ENCODE results near the gene CRMP1.

The CRMP1 gene

DNA sequence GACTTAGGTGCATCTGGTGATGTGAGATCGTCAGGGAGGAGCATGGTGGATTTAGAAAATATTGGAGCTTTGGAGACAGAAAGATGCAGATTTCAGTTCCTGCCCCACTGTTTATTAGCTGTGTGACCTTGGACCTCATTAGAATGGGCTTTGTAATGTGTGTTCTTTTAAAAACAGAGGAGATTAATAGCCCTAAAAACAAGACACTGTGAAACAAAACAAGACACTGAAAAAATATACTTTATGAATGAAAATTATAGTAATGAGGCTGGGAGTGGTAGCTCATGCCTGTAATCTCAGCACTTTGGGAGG, 102.4 kb downstream of the CRMP1 start:
- DNase-seq: no peak

DNA sequence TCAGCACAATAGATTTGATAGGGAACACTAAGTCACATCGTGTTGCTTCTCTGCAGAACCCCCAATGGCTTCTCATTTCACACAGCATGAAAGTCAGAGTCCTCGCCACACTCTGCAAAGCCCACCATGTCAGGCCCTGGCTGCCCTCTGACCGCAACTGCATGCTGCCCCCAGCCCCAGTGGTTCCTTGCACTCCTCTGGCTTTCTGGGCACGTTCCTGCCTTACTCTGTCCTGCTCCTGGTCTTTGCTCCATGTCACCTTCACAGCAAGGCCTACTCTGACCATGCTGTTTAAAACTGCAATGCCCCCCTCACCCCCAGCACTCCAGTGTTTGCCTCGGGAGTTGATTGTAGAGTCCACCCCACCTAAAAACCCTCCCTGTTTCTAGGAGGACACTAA, 103.7 kb downstream of the CRMP1 start:
- no peak for DNase-seq

DNA sequence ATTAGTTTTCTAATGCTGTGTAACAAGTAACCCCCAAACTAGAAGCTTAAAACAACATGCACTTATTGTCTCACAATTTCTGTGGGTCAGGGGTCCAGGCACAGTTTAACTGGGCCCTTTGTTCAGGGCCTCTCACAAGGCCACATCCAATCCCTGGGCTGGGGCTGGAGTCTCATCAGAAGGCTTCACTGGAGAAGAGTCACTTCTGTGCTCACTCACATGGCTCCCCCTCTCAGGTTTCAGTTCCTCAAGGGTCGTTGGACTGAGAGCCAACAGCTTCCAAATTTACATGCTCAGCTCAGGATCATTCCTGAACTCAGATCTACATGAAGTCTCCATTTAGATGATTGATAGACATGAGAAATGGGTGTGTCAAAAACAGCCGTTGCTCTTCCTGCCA, 104.7 kb downstream of the CRMP1 start:
- DNase-seq: no peak

GRCh38 chr4:5787311-5787710, 105.6 kb downstream of the CRMP1 start:
- DNase-seq: no peak

GRCh38 chr4:5785806-5786680, 106.8 kb downstream of the CRMP1 start:
- peak; percentile 36 to 51 for DNase-seq

DNA sequence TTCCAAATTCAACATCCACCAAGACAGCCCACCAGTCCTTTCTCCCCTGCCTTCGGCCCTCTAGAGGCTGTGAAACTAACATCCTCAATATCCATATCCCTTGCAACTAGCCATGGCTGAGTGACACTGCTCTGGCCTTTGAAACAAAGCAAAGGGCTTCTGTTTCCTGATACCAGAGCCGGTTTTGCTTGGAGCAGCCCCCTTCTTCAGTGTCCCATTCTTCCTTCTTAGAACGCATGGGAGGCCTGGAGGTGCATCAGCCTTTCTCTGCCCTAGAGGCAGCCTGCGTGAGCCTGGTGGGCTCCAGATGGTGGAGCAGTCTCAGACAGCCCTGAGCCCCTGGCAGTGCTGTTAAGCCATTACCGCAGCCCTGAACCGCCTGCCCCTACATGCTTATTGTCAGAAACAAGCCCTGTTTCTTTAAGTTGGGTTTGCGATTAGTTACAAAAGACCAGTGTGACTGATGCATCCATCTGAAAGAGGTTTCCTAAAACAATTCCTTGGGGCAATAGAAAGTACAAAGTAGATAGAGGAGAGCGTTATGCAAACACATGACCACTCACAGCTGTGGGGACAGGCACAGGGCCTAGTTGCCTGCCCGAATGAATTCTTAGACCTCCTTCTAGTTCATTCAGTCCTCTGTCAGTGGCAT, 107.8 kb downstream of the CRMP1 start:
- no peak for DNase-seq

DNA sequence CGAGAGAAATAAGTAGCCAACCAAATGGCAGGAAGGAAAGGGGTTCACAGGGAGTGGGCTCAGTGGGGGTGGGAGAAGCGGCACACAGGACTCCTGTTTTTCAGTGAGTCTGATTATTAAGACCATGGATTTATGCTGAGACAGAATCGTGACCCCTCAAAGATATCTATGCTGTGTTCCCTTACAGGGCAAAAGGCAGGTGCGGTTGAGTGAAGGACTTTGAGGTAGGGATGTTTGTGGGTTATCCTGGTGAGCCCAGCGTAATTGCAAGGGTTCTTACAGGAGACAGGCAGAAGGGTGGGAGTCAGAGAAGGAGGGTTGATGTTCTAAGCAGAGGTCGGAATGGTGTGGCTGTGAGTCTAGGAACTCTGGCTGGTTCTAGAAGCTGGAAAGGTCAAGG, 108.9 kb downstream of the CRMP1 start:
- DNase-seq: no peak

GRCh38 chr4:5783486-5783885, 109.4 kb downstream of the CRMP1 start:
- no peak for DNase-seq

DNA sequence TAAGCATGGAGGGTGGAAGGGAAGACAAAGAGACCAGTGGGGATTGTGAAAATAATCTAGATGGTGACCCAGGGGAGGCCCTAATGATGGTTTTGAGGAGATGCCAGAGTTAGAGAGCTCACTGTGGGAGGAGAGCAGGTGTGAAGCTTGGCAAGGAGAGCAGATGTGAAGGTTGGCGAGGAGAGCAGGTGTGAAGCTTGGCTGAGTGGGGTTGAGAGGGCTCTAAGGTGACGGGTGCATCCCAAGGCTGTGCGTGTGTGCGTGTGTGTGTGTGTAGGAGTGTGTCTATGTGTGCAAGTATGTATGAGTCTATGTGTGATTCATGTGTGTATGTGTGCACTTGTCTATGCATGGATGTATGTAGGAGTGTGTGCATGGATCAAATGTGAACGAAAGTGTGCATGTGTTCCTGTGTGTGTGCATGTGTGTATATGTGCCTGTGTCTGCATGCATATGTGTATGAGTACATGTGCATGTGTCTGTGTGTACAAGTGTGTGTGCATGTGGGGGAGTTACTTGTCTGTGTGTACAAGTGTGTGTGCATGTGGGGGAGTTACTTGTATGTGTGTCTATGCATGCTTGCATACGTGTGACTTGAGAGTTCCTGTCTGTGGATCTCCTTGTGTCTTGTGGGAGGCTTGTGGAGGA, 109.9 kb downstream of the CRMP1 start:
- no peak for DNase-seq

DNA sequence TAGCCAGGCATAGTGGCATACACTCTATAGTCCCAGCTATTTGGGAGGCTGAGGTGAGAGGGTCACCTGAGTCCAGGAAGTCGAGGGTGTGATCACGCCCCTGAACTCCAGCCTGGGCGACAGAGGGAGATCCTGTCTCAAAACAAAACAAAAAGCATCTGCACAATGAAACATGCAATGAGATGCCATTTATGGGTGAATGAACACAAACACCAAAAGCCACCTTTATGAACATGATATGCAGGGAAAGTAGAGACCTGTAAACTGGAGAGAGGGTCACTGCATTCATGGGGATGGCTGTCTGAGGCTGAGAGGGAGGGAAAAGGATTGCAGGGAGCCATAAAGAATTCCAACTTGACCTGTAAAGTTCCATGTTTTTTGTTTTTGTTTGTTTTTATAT, 111.2 kb downstream of the CRMP1 start:
- no peak for DNase-seq

- no peak for DNase-seq
Observed at GRCh38 chr4:5780831-5781480, 111.9 kb downstream of the CRMP1 start.

DNA sequence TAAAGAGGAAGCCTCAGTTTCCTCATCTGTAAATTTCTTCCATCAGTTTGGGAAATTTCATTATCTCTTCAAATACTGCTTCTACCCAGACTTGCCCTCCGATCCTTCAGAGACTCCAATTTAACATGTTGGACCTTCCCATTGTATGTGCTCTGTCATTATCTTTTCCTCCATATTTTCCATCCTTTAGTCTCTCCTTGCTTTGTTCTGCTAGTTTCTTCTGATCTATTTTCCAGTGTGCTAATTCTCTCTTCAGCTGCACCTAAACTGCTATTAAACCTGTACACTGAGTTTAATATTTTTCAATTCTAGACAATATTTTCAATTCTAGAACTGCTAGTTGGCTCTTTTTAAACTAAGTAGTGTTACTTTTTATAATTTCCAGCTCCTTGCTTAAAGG, 116.4 kb downstream of the CRMP1 start:
- no peak for DNase-seq

GRCh38 chr4:5774416-5775036, 118.4 kb downstream of the CRMP1 start:
- no peak for DNase-seq

DNA sequence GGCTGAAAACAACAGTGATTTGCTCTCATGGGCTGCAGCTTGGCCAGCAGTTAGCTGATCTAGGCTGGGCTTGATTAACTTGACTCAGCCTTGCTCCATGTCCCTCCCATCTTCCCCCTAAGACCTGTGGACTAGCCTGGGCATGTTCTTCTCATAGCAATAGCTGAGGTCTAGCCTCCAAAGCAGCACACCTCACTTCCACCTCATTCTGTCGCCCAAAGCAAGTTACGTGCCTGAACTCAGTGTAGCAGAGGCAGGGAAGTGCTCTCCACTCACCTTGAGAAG, 119.7 kb downstream of the CRMP1 start:
- DNase-seq: no peak

GRCh38 chr4:5772528-5773270, 120.2 kb downstream of the CRMP1 start:
- DNase-seq: no peak

Measured in NCI-H526 (cell line).